ENCODE data around the gene ANGPTL3. TPM values are rescaled to one million over a fixed set of nuclear protein-coding genes. Genes with fewer than 3 reads are reported as not detected.

ANGPTL3 gene
- total and polyA plus RNA-seq, 2 of the 13 experiments (the other 11 are each of a cell fraction or from before 2014, with no cell fraction given), result 0.40 to 0.51 TPM

DNA sequence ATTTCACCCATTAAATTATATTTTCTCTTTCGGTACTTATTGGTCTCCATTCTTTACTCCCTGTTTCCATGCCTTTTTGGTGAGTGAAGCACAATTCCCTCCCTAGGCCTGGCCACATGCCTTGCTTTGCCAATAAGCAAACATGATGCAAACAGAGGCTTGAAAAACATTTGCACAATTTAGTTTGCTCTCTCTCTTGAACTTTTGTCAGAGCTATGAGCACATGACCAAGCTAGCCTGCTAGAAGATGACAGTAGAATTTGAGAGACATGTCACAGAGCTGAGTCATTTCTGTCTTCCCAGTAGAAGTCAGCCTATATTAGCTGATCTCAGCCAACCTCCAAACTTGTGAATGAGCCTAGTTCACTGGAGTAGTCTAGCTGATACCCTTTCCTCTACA is 24.6 kb downstream of the ANGPTL3 start (continued):
- TF ChIP-seq, protein P1, sequence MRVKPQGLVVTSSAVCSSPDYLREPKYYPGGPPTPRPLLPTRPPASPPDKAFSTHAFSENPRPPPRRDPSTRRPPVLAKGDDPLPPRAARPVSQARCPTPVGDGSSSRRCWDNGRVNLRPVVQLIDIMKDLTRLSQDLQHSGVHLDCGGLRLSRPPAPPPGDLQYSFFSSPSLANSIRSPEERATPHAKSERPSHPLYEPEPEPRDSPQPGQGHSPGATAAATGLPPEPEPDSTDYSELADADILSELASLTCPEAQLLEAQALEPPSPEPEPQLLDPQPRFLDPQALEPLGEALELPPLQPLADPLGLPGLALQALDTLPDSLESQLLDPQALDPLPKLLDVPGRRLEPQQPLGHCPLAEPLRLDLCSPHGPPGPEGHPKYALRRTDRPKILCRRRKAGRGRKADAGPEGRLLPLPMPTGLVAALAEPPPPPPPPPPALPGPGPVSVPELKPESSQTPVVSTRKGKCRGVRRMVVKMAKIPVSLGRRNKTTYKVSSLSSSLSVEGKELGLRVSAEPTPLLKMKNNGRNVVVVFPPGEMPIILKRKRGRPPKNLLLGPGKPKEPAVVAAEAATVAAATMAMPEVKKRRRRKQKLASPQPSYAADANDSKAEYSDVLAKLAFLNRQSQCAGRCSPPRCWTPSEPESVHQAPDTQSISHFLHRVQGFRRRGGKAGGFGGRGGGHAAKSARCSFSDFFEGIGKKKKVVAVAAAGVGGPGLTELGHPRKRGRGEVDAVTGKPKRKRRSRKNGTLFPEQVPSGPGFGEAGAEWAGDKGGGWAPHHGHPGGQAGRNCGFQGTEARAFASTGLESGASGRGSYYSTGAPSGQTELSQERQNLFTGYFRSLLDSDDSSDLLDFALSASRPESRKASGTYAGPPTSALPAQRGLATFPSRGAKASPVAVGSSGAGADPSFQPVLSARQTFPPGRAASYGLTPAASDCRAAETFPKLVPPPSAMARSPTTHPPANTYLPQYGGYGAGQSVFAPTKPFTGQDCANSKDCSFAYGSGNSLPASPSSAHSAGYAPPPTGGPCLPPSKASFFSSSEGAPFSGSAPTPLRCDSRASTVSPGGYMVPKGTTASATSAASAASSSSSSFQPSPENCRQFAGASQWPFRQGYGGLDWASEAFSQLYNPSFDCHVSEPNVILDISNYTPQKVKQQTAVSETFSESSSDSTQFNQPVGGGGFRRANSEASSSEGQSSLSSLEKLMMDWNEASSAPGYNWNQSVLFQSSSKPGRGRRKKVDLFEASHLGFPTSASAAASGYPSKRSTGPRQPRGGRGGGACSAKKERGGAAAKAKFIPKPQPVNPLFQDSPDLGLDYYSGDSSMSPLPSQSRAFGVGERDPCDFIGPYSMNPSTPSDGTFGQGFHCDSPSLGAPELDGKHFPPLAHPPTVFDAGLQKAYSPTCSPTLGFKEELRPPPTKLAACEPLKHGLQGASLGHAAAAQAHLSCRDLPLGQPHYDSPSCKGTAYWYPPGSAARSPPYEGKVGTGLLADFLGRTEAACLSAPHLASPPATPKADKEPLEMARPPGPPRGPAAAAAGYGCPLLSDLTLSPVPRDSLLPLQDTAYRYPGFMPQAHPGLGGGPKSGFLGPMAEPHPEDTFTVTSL (CRISPR knock-in tag; IDR thresholded peaks at IDR 0.05; ENCODE audit: borderline replicate concordance), result peak; percentile 95
- TF ChIP-seq ZNF329 (CRISPR knock-in tag; IDR thresholded peaks at IDR 0.05; ENCODE audit: low read depth) (no peak), HDAC1 (CRISPR knock-in tag; IDR thresholded peaks at IDR 0.05) (peak; percentile 81), SMAD1 (CRISPR knock-in tag; IDR thresholded peaks at IDR 0.05; ENCODE audit: borderline replicate concordance, low read depth) (no peak), ZNF839 (CRISPR knock-in tag; IDR thresholded peaks at IDR 0.05; ENCODE audit: borderline replicate concordance) (no peak), MXD4 (CRISPR knock-in tag; IDR thresholded peaks at IDR 0.05) (peak; percentile 90), JUND (CRISPR knock-in tag; IDR thresholded peaks at IDR 0.05) (peak; percentile 94), HOXA9 (CRISPR knock-in tag; IDR thresholded peaks at IDR 0.05; ENCODE audit: borderline replicate concordance) (0 out of 2 replicates have a peak, but pooled peaks have one; percentile 74), NR2C2 (CRISPR knock-in tag; IDR thresholded peaks at IDR 0.05; ENCODE audit: borderline replicate concordance) (peak; percentile 66), ZFX (CRISPR knock-in tag; IDR thresholded peaks at IDR 0.05; ENCODE audit: low read depth) (peak; percentile 84), ZNF564 (CRISPR knock-in tag; IDR thresholded peaks at IDR 0.05) (no peak), ZFP1 (CRISPR knock-in tag; IDR thresholded peaks at IDR 0.05) (peak; percentile 97), ZNF33B (CRISPR knock-in tag; IDR thresholded peaks at IDR 0.05) (no peak), EEA1 (CRISPR knock-in tag; IDR thresholded peaks at IDR 0.05; ENCODE audit: borderline replicate concordance) (no peak)
- TF ChIP-seq, protein P2, sequence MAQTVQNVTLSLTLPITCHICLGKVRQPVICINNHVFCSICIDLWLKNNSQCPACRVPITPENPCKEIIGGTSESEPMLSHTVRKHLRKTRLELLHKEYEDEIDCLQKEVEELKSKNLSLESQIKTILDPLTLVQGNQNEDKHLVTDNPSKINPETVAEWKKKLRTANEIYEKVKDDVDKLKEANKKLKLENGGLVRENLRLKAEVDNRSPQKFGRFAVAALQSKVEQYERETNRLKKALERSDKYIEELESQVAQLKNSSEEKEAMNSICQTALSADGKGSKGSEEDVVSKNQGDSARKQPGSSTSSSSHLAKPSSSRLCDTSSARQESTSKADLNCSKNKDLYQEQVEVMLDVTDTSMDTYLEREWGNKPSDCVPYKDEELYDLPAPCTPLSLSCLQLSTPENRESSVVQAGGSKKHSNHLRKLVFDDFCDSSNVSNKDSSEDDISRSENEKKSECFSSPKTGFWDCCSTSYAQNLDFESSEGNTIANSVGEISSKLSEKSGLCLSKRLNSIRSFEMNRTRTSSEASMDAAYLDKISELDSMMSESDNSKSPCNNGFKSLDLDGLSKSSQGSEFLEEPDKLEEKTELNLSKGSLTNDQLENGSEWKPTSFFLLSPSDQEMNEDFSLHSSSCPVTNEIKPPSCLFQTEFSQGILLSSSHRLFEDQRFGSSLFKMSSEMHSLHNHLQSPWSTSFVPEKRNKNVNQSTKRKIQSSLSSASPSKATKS (CRISPR knock-in tag; IDR thresholded peaks at IDR 0.05), result no peak; the same call in 1 of the 2 replicates
- TF ChIP-seq, protein P3, sequence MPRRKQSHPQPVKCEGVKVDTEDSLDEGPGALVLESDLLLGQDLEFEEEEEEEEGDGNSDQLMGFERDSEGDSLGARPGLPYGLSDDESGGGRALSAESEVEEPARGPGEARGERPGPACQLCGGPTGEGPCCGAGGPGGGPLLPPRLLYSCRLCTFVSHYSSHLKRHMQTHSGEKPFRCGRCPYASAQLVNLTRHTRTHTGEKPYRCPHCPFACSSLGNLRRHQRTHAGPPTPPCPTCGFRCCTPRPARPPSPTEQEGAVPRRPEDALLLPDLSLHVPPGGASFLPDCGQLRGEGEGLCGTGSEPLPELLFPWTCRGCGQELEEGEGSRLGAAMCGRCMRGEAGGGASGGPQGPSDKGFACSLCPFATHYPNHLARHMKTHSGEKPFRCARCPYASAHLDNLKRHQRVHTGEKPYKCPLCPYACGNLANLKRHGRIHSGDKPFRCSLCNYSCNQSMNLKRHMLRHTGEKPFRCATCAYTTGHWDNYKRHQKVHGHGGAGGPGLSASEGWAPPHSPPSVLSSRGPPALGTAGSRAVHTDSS (CRISPR knock-in tag; conservative IDR thresholded peaks at IDR 0.05), result no peak
- TF ChIP-seq, protein P4, sequence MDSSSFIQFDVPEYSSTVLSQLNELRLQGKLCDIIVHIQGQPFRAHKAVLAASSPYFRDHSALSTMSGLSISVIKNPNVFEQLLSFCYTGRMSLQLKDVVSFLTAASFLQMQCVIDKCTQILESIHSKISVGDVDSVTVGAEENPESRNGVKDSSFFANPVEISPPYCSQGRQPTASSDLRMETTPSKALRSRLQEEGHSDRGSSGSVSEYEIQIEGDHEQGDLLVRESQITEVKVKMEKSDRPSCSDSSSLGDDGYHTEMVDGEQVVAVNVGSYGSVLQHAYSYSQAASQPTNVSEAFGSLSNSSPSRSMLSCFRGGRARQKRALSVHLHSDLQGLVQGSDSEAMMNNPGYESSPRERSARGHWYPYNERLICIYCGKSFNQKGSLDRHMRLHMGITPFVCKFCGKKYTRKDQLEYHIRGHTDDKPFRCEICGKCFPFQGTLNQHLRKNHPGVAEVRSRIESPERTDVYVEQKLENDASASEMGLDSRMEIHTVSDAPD (CRISPR knock-in tag; IDR thresholded peaks at IDR 0.05), result peak; percentile 92
